Activated T-helper 1 cell treated with anti-CD3 and anti-CD28 coated beads, Interleukin-12 subunit alpha, Interleukin-12 subunit beta, Interleukin-2, Interleukin-4 antibody, amounts not matched to agents 30 ng/mL and 10 ng/mL and 1 ng/mL, durations not matched to agents 14 hours and 24 hours and 36 hours (primary cell): ENCODE measurements around the gene RHEX. TPM values are rescaled to one million over a fixed set of nuclear protein-coding genes. Genes with fewer than 3 reads are reported as not detected.
"Not testable (repeated sequence)": the region's sequence is repeated elsewhere in the genome, so short reads cannot be mapped to it uniquely, and the experiment has no call there.

Experiments
- DNase-seq: peaks from one replicate; pipeline ENCODE4 v3.0.0; 2021; ENCODE audit warnings: low spot score
- H3K27ac Mint-ChIP-seq: one replicate; pipeline ENCODE4 v1.8.0; 2021; ENCODE audit warnings: mild to moderate bottlenecking, mixed read lengths
- H3K27me3 Mint-ChIP-seq: one replicate; pipeline ENCODE4 v1.8.0; 2022; ENCODE audit warnings: mild to moderate bottlenecking, moderate library complexity, mixed read lengths; ENCODE audit not compliant: insufficient read depth
- H3K36me3 Mint-ChIP-seq: one replicate; pipeline ENCODE4 v1.8.0; 2021; ENCODE audit warnings: low read depth, mixed read lengths
- H3K4me1 Mint-ChIP-seq: one replicate; pipeline ENCODE4 v1.8.0; 2021; ENCODE audit warnings: low read depth, mixed read lengths
- H3K4me3 Mint-ChIP-seq: one replicate; pipeline ENCODE4 v1.8.0; 2021; ENCODE audit warnings: mild to moderate bottlenecking, moderate library complexity, mixed read lengths
- H3K9me3 Mint-ChIP-seq: one replicate; pipeline ENCODE4 v1.8.0; 2021; ENCODE audit warnings: mixed read lengths
- intact Hi-C: fragments of 100-400 bp; cut with micrococcal nuclease; formaldehyde crosslinking; loops from one replicate; pipeline ENCODE4 v1.15.1; 2024
- total RNA-seq: library from RNA; stranded (reverse); gene quantifications from 2 replicates; pipeline ENCODE4 v1.2.3, GENCODE V29; 2022

Gene RHEX
- total RNA-seq, 1 donor from 2014 or later: not detected

- intact Hi-C loops: loop anchor here (2.0 kb wide), 1 partner anchor 13 kb away; no protein-coding TSS in a partner anchor
- peaks cover 34% of the 10 kb centered on the region for H3K4me1 Mint-ChIP-seq
- no peaks in the 10 kb centered on the region for H3K9me3 Mint-ChIP-seq
- peaks cover 59% of the 10 kb centered on the region for H3K27me3 Mint-ChIP-seq
- no peaks in the 10 kb centered on the region for H3K36me3 Mint-ChIP-seq
- H3K27ac Mint-ChIP-seq: no peak overlapping the region
- no peak overlapping the region for H3K4me3 Mint-ChIP-seq
- no peak for DNase-seq
Measured at GRCh38 chr1:206037581-206037980, 15.4 kb upstream of the RHEX start.

GRCh38 chr1:206039046-206039973 is 13.7 kb upstream of the RHEX start:
- H3K27ac Mint-ChIP-seq: peak overlapping the region; percentile 48
- H3K36me3 Mint-ChIP-seq: no peaks in the 10 kb centered on the region
- no peak overlapping the region for H3K4me3 Mint-ChIP-seq
- intact Hi-C loops: no loop called here
- no peaks in the 10 kb centered on the region for H3K9me3 Mint-ChIP-seq
- no peak for DNase-seq
- H3K27me3 Mint-ChIP-seq: peaks cover 48% of the 10 kb centered on the region
- H3K4me1 Mint-ChIP-seq: peaks cover 32% of the 10 kb centered on the region

DNA sequence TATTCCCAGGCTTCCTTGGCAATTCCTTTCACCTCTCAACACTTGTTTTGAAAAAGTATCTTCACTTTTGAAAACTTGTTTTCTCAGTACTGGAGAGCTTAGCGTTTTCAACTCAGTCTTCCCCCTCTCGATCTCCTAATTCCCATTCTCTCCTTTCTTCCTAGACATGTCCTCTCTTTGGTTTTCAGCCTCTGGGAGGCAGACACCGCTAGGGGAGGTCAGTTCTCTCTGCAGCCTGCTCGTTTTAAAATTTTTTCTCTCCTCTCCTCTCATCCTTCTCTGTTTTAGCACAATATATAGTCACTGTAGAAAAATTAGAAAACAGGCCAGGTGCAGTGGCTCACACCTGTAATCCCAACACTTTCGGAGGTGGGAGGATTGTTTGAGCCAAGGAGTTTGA is 12.6 kb upstream of the RHEX start:
- no peak for DNase-seq
- no peak overlapping the region for H3K27ac Mint-ChIP-seq
- H3K4me1 Mint-ChIP-seq: peaks cover 22% of the 10 kb centered on the region
- intact Hi-C loops: no loop called here
- H3K4me3 Mint-ChIP-seq: no peak overlapping the region
- peaks cover 41% of the 10 kb centered on the region for H3K27me3 Mint-ChIP-seq
- no peaks in the 10 kb centered on the region for H3K36me3 Mint-ChIP-seq
- no peaks in the 10 kb centered on the region for H3K9me3 Mint-ChIP-seq

- Mint-ChIP-seq H3K4me3 (no peak overlapping the region), H3K4me1 (peaks cover 22% of the 10 kb centered on the region), H3K36me3 (no peaks in the 10 kb centered on the region), H3K9me3 (no peaks in the 10 kb centered on the region), H3K27ac (no peak overlapping the region), H3K27me3 (peaks cover 39% of the 10 kb centered on the region)
- intact Hi-C loops: no loop called here
- DNase-seq: no peak
Measured at GRCh38 chr1:206041640-206042039, 11.3 kb upstream of the RHEX start.

DNA sequence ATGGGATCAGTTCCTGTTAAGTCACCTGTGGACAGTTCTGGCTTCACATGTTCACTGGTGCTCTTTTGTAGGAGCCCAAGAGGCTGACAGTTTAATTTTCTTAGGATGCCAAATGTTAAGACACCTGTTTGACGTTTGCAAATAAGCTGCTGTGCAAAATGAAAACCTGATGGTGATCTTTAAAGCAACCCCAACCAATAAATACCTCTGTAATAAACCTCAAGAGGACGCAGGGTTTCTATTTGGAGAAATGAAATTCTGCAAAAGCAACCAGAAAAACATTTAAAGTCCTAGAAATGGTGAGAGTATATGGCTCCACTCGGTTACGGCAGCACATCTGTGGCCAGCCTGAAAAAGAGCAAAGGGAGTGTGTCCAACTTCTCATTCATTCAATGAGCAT is 5.7 kb upstream of the RHEX start:
- intact Hi-C loops: no loop called here
- no peak overlapping the region for H3K27ac Mint-ChIP-seq
- peaks cover 39% of the 10 kb centered on the region for H3K4me1 Mint-ChIP-seq
- no peak for DNase-seq
- H3K36me3 Mint-ChIP-seq: no peaks in the 10 kb centered on the region
- H3K4me3 Mint-ChIP-seq: no peak overlapping the region
- H3K9me3 Mint-ChIP-seq: no peaks in the 10 kb centered on the region
- peaks cover 6% of the 10 kb centered on the region for H3K27me3 Mint-ChIP-seq

- intact Hi-C loops: no loop called here
- Mint-ChIP-seq H3K27ac (no peak overlapping the region), H3K27me3 (peaks cover 3% of the 10 kb centered on the region), H3K4me1 (peaks cover 49% of the 10 kb centered on the region), H3K4me3 (no peak overlapping the region), H3K9me3 (no peaks in the 10 kb centered on the region), H3K36me3 (peaks cover 1% of the 10 kb centered on the region)
- DNase-seq: no peak
Measured at GRCh38 chr1:206048582-206048981, 4.4 kb upstream of the RHEX start.

GRCh38 chr1:206049293-206049692 is 3.7 kb upstream of the RHEX start:
- DNase-seq: no peak
- peaks cover 55% of the 10 kb centered on the region for H3K4me1 Mint-ChIP-seq
- no peak overlapping the region for H3K4me3 Mint-ChIP-seq
- no peak overlapping the region for H3K27ac Mint-ChIP-seq
- H3K27me3 Mint-ChIP-seq: peaks cover 3% of the 10 kb centered on the region
- intact Hi-C loops: no loop called here
- no peaks in the 10 kb centered on the region for H3K9me3 Mint-ChIP-seq
- H3K36me3 Mint-ChIP-seq: peaks cover 1% of the 10 kb centered on the region

- no peak overlapping the region for H3K4me3 Mint-ChIP-seq
- no peak for DNase-seq
- H3K27ac Mint-ChIP-seq: no peak overlapping the region
- no peaks in the 10 kb centered on the region for H3K9me3 Mint-ChIP-seq
- peaks cover 55% of the 10 kb centered on the region for H3K4me1 Mint-ChIP-seq
- peaks cover 3% of the 10 kb centered on the region for H3K27me3 Mint-ChIP-seq
- intact Hi-C loops: loop anchor here (2.0 to 5.0 kb wide), 3 partner anchors 13 to 48 kb away; partner anchors contain the start of gene RAB7B
- peaks cover 1% of the 10 kb centered on the region for H3K36me3 Mint-ChIP-seq
Measured at GRCh38 chr1:206049919-206050600, 2.9 kb upstream of the RHEX start.

GRCh38 chr1:206050655-206051235 is 2.2 kb upstream of the RHEX start:
- Mint-ChIP-seq H3K27me3 (peaks cover 8% of the 10 kb centered on the region), H3K27ac (peak overlapping the region; percentile 82), H3K9me3 (no peaks in the 10 kb centered on the region), H3K36me3 (peaks cover 1% of the 10 kb centered on the region), H3K4me1 (peaks cover 55% of the 10 kb centered on the region), H3K4me3 (peak overlapping the region; percentile 65)
- intact Hi-C loops: loop anchor here (2.0 to 5.0 kb wide), 3 partner anchors 14 to 48 kb away; partner anchors contain the start of gene RAB7B
- peak; percentile 61 for DNase-seq

DNA sequence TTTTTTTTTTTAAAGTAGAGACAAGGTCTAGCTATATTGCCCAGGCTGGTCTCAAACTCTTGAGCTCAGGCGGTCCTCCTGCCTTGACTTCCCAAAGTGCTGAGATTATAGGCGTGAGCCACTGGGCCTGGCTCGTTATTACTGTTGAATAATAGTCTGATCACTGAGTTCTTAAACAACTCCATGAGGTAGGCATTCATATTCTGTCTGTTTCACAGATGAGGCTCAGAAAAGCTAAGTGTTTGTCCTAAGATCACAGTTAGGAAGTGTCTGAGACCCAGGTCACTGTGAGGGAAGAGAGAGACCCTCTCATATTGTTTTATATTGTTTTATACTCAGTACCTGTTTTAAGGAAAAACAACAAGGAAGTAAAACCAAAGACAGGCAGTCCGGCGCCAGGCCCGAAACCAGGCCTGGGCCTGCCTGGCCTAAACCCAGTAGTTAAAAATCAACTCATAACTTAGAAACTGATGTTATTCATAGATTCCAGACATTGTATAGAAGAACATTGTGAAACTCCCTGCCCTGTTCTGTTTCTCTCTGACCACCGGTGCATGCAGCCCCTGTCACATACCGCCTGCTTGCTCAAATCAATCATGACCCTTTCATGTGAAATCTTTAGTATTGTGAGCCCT is 625 bp upstream of the RHEX start:
- intact Hi-C loops: loop anchor here (5.0 kb wide), 1 partner anchor 50 kb away; the partner anchor contains the start of gene RAB7B
- not testable (repeated sequence) for DNase-seq, H3K36me3 Mint-ChIP-seq, H3K27ac Mint-ChIP-seq, H3K4me3 Mint-ChIP-seq, H3K9me3 Mint-ChIP-seq
- Mint-ChIP-seq H3K4me1 (peaks cover 55% of the 10 kb centered on the region), H3K27me3 (peaks cover 18% of the 10 kb centered on the region)

DNA sequence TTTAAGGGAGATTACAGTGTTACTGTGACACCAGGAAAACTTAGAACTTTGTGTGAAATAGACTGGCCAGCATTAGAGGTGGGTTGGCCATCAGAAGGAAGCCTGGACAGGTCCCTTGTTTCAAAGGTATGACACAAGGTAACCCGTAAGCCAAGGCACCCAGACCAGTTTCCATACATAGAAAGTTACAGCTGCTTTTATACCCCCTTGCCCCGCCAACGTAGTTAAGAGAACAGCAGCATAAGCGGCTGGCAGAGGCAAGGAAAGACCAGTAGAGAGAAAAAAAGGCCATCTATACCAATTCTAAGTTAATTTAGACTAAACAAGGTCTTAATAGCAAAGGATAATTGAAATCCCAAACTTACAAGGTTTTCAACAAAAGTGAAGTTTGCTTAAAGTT is 643 bp downstream of the RHEX start:
- DNase-seq, H3K9me3 Mint-ChIP-seq, H3K36me3 Mint-ChIP-seq, H3K27ac Mint-ChIP-seq, H3K4me3 Mint-ChIP-seq: not testable (repeated sequence)
- Mint-ChIP-seq H3K27me3 (peaks cover 22% of the 10 kb centered on the region), H3K4me1 (peaks cover 52% of the 10 kb centered on the region)
- intact Hi-C loops: loop anchor here (1.0 to 5.0 kb wide), 2 partner anchors 23 to 51 kb away; partner anchors contain the start of gene RAB7B

- peaks cover 27% of the 10 kb centered on the region for H3K27me3 Mint-ChIP-seq
- H3K27ac Mint-ChIP-seq, H3K36me3 Mint-ChIP-seq, intact Hi-C loops, H3K4me3 Mint-ChIP-seq, H3K9me3 Mint-ChIP-seq, DNase-seq: not testable (repeated sequence)
- peaks cover 37% of the 10 kb centered on the region for H3K4me1 Mint-ChIP-seq
Measured at GRCh38 chr1:206055069-206055625, 2.2 kb downstream of the RHEX start.
